ENCODE results near the gene NDUFAB1.

DNA sequence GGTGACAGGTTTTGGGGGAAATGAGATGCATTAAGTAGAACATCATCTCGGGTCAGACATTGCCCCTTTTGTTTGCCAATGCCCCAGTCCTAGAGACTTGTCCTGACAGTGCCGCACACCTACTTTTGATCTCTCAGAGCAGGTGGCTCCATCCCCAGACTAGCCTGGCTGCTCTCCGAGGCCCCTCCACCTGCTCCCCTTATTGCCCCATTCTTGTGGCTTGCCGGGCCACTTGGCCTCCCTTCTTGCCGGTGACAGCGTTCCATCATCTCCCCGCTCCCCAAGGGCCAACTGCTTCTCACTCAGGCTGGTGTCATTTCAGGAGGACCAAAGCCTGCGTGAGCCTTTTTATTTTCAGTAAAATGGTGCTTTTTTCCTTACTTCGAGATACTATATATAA, 23.7 kb downstream of the NDUFAB1 start:
- TF ChIP-seq ZFP30 (CRISPR knock-in tag; IDR thresholded peaks at IDR 0.05) (no peak), SNAI2 (CRISPR knock-in tag; IDR thresholded peaks at IDR 0.05) (no peak), ESRRG (CRISPR knock-in tag; IDR thresholded peaks at IDR 0.05) (no peak), ARNTL (CRISPR knock-in tag; IDR thresholded peaks at IDR 0.05; ENCODE audit: borderline replicate concordance, low read depth) (no peak), RARB (CRISPR knock-in tag; IDR thresholded peaks at IDR 0.05) (no peak), BACH2 (CRISPR knock-in tag; IDR thresholded peaks at IDR 0.05; ENCODE audit: borderline replicate concordance) (no peak), CSDC2 (CRISPR knock-in tag; IDR thresholded peaks at IDR 0.05) (no peak), ZC3H10 (CRISPR knock-in tag; IDR thresholded peaks at IDR 0.05) (no peak)
- TF ChIP-seq, protein P1, sequence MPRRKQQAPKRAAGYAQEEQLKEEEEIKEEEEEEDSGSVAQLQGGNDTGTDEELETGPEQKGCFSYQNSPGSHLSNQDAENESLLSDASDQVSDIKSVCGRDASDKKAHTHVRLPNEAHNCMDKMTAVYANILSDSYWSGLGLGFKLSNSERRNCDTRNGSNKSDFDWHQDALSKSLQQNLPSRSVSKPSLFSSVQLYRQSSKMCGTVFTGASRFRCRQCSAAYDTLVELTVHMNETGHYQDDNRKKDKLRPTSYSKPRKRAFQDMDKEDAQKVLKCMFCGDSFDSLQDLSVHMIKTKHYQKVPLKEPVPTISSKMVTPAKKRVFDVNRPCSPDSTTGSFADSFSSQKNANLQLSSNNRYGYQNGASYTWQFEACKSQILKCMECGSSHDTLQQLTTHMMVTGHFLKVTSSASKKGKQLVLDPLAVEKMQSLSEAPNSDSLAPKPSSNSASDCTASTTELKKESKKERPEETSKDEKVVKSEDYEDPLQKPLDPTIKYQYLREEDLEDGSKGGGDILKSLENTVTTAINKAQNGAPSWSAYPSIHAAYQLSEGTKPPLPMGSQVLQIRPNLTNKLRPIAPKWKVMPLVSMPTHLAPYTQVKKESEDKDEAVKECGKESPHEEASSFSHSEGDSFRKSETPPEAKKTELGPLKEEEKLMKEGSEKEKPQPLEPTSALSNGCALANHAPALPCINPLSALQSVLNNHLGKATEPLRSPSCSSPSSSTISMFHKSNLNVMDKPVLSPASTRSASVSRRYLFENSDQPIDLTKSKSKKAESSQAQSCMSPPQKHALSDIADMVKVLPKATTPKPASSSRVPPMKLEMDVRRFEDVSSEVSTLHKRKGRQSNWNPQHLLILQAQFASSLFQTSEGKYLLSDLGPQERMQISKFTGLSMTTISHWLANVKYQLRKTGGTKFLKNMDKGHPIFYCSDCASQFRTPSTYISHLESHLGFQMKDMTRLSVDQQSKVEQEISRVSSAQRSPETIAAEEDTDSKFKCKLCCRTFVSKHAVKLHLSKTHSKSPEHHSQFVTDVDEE (CRISPR knock-in tag; IDR thresholded peaks at IDR 0.05), result no peak
- TF ChIP-seq, protein P2, sequence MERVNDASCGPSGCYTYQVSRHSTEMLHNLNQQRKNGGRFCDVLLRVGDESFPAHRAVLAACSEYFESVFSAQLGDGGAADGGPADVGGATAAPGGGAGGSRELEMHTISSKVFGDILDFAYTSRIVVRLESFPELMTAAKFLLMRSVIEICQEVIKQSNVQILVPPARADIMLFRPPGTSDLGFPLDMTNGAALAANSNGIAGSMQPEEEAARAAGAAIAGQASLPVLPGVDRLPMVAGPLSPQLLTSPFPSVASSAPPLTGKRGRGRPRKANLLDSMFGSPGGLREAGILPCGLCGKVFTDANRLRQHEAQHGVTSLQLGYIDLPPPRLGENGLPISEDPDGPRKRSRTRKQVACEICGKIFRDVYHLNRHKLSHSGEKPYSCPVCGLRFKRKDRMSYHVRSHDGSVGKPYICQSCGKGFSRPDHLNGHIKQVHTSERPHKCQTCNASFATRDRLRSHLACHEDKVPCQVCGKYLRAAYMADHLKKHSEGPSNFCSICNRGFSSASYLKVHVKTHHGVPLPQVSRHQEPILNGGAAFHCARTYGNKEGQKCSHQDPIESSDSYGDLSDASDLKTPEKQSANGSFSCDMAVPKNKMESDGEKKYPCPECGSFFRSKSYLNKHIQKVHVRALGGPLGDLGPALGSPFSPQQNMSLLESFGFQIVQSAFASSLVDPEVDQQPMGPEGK (CRISPR knock-in tag; IDR thresholded peaks at IDR 0.05; ENCODE audit: borderline replicate concordance), result no peak
- TF ChIP-seq, protein P3, sequence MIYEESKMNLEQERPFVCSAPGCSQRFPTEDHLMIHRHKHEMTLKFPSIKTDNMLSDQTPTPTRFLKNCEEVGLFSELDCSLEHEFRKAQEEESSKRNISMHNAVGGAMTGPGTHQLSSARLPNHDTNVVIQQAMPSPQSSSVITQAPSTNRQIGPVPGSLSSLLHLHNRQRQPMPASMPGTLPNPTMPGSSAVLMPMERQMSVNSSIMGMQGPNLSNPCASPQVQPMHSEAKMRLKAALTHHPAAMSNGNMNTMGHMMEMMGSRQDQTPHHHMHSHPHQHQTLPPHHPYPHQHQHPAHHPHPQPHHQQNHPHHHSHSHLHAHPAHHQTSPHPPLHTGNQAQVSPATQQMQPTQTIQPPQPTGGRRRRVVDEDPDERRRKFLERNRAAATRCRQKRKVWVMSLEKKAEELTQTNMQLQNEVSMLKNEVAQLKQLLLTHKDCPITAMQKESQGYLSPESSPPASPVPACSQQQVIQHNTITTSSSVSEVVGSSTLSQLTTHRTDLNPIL (CRISPR knock-in tag; IDR thresholded peaks at IDR 0.05; ENCODE audit: low read depth), result no peak
